Muscle of arm (tissue), 12 donors: Measurements from ENCODE around the gene SPDYE1. TPM values are rescaled to one million over a fixed set of nuclear protein-coding genes. Genes with fewer than 3 reads are reported as not detected.

Experiments
- polyA plus RNA-seq, 12 donors: library from polyadenylated mRNA; unstranded; fragments of 120-200 nt; gene quantifications; one replicate each; pipeline ENCODE4 v1.2.1, GENCODE V29; 2013; ENCODE audit not compliant: insufficient read length in 12 of 12

The SPDYE1 gene
- polyA plus RNA-seq, 12 donors: 0.15 to 4.1 (median 1.1) TPM; not detected in 2

Other genes with a start within 250 kb of the SPDYE1 start
- gene BLVRA, start 239.2 kb upstream of the SPDYE1 start, polyA plus RNA-seq: 10 to 100 TPM in 11 of 12 donors, not detected in 1; 21.8 to 37.2 (median 33.6) TPM
- 10 to 100 TPM in 11 of 12 donors, not detected in 1; 50.0 to 76.9 (median 65.3) TPM for gene MRPS24, start 128.4 kb upstream of the SPDYE1 start, polyA plus RNA-seq
- gene URGCP, start 91.3 kb upstream of the SPDYE1 start, polyA plus RNA-seq: 10 to 100 TPM in 11 of 12 donors, not detected in 1; 16.9 to 40.2 (median 20.6) TPM
- gene UBE2D4, start 71.5 kb upstream of the SPDYE1 start, polyA plus RNA-seq: 10 to 100 TPM in 11 of 12 donors, not detected in 1; 10.9 to 22.6 (median 21.0) TPM
- gene DBNL, start 46.8 kb downstream of the SPDYE1 start, polyA plus RNA-seq: 10 to 100 TPM in 11 of 12 donors, not detected in 1; 33.9 to 58.7 (median 39.9) TPM
- gene PGAM2, start 67.7 kb downstream of the SPDYE1 start, polyA plus RNA-seq: 100 to 1,000 TPM in 10 of 12 donors, 10 to 100 TPM in 1, not detected in 1; 73.0 to 343 (median 210) TPM
- 10 to 100 TPM in 10 of 12 donors, 1 to 10 TPM in 1, not detected in 1; 9.5 to 18.6 (median 14.4) TPM for gene POLM, start 84.6 kb downstream of the SPDYE1 start, polyA plus RNA-seq
- gene AEBP1, start 106.4 kb downstream of the SPDYE1 start, polyA plus RNA-seq: 100 to 1,000 TPM in 5 of 12 donors, 10 to 100 TPM in 6, not detected in 1; 57.6 to 145 (median 93.5) TPM
- gene POLD2, start 125.7 kb downstream of the SPDYE1 start, polyA plus RNA-seq: 100 to 1,000 TPM in 1 of 12 donors, 10 to 100 TPM in 10, not detected in 1; 64.4 to 126 (median 78.2) TPM
- gene MYL7, start 143.4 kb downstream of the SPDYE1 start, polyA plus RNA-seq: 1 to 10 TPM in 10 of 12 donors, not detected in 2; 1.6 to 7.7 (median 3.9) TPM
- 1 to 10 TPM in 10 of 12 donors, not detected in 2; 1.7 to 5.7 (median 3.8) TPM for gene GCK, start 191.5 kb downstream of the SPDYE1 start, polyA plus RNA-seq
- gene YKT6, start 203.1 kb downstream of the SPDYE1 start, polyA plus RNA-seq: 10 to 100 TPM in 11 of 12 donors, not detected in 1; 68.1 to 89.8 (median 70.7) TPM